Stimulated activated CD4-positive, alpha-beta T cell treated with anti-CD3 and anti-CD28 coated beads, Interleukin-1b, Interleukin-23, amount 100 ng/mL, for 1 hour (primary cell): ENCODE data around the gene FSIP1.

Experiments used
- DNase-seq, 2 donors: peaks; one replicate each; pipeline ENCODE4 v3.0.0-alpha.2; 2020; ENCODE audit warnings: low read depth in 2 of 2

Gene FSIP1

DNA sequence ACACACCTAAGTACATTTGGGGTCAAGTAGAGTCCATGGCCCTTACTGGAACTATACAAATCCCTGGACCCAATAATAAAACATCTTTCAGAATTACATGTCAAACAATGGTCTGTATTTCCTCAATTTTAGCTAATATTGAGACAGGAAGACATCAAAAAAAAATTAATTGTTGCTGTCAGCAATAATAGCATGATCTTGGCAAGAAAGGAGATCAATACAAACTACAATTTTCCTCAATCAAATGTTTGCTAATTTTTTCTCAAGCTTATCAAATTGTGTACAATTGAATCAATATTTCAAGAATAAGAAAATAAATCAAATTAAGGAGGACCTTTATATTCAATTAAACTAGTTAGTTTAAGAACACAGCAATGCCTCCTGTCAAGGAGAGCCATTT is 62.6 kb downstream of the FSIP1 start:
- DNase-seq = no peak

DNA sequence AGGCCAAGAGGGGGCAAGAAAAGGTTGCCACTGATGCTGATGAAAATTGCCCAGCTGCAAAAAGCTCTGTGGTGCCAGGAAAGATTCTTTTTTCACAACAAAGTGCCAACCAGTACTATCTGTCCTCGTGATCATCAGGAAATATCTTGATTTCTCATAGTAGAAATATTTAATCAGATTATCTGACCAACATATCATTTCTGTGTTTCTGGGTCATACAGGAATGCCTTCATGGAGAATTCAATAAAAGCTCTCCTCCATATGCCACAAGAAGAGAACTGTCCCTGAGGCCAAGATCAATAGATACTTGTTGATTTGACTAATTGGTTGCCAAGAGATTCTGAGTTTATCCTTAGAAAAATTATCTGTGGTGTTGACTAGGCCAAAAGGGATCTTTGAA is 63.5 kb downstream of the FSIP1 start:
- DNase-seq = no peak

DNA sequence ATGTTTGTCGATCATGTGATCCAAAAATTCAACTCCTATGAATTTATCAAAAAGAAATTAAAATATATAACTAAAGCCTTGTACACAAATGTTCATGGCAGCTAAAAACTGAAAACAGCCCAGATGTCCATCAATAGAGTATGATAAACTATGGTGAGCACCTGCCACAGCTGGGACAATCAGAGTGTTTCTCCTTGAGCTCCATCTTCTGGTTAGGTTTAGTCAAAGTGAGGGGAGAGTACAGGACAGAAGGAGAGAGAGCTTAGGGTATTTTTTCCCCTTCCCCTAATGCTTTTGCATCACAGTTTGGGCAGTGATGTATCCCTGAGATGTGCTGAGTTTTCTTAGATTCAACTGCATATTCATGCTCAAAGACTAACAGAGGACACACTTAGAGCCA is 65.5 kb downstream of the FSIP1 start:
- DNase-seq = no peak

- DNase-seq = no peak
Measured at GRCh38 chr15:39714251-39714650, 68.4 kb downstream of the FSIP1 start.

GRCh38 chr15:39713846-39714245 is 68.8 kb downstream of the FSIP1 start:
- DNase-seq = no peak

DNA sequence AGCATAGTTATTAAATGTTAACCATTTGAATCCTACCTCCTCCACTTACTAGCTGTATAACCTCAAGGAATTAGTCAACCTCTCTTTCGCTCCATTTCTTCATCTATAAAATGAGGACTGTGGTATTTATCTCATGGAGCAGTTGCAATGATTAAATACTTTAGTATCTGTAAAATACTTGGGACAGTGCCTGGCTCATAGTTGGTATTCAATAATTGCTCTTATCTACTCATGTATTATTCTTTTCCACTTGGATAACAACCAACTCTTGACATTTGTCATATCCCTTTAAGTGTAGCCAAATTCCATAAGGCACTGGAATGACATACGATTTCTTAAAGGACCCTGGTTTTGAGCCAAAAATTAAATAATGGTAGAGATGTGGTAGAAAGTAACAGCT is 72.0 kb downstream of the FSIP1 start:
- no peak for DNase-seq

- DNase-seq = no peak
Measured at GRCh38 chr15:39709941-39710340, 72.7 kb downstream of the FSIP1 start.

DNA sequence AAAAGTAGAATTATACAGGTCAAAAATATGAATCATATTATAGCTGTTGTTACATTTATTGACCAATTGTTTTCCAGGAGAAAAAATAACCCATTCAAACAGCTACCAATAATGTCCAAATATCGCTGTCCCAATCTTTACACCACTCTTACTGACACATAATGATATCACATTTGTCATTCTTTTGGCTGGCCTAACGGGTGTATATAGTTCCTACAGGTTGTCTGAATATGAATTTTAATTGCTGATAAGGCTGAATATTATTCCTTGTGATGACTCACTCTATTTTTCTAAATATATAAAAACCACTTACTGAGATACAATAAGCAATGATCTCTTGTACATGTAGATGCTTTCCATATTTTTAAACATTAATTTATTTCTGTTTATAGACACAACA is 76.4 kb downstream of the FSIP1 start:
- DNase-seq = no peak

DNA sequence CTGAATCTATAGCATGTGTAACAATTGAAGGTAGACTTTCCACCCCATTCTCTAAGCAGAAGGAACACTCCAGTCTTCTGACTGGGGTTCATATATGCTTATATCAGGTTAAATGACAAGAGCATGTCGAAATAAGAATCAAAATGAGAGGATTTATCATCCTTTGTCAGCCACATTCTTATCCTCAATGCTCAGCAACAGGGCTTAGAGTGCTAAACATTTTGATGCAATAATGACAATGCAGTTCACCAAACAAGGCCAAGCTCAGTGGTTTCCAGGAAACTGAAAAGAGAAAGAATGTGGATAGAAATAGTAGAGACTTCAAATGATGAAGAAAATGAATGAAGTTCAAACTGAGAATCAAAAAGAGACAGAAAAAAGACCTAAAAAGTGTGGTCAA is 78.0 kb downstream of the FSIP1 start:
- DNase-seq = no peak

GRCh38 chr15:39704235-39704634 is 78.4 kb downstream of the FSIP1 start:
- no peak for DNase-seq

- no peak for DNase-seq
Measured at GRCh38 chr15:39701988-39702387, 80.7 kb downstream of the FSIP1 start.

DNA sequence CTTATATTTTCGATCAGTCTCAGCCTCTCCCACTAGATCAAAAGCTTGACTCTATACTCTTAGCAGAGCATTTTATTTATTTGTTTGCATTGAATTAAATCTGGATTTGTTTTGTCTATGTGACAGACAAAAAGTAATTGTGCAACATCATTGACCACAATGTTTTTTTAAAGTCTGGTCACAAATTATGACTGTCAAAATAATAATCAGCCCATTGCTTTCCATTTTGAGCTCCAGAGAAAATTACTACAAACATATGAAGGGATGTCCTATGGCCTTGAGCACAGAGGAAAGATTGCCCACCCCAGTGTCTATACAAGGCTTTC is 82.3 kb downstream of the FSIP1 start:
- DNase-seq = no peak

DNA sequence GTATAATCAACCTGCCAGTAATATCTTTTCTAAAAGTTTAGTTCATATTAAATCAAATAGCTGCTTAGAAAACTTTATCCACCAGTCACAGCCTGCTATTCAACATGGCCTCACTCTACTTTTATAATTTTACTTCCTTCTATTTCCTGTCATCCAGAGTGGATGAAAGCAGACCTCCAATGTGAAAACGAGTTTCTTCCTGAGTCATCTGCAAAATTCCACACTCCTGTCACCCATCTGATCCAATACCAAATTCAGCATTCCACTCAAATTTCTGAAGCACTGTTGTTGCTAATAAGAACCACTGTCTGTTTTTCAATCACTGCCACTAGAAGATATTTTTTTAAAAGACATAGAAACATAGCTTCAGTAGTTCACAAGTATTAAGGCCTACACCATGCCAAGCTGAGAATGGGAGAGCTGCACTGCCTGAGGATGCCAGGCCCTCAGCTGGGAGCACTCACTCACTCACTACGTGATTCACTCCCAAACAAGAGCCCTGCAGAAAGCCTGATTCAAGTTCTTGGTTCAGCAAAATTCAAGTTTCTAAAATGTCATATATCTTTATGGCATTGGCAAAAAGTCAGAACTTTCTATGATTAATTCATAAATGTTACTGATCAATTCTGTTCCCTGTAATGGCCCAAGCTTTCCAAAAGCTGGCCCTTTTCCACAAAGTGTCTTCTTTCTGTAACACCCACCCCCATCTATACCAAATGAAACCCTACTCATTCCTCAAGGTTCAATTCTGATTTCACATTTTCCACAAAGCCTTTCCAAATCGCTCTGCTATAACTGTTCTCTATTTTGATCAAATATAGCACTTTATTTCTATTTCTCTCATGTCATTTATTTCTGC is 82.9 kb downstream of the FSIP1 start:
- no peak for DNase-seq

DNA sequence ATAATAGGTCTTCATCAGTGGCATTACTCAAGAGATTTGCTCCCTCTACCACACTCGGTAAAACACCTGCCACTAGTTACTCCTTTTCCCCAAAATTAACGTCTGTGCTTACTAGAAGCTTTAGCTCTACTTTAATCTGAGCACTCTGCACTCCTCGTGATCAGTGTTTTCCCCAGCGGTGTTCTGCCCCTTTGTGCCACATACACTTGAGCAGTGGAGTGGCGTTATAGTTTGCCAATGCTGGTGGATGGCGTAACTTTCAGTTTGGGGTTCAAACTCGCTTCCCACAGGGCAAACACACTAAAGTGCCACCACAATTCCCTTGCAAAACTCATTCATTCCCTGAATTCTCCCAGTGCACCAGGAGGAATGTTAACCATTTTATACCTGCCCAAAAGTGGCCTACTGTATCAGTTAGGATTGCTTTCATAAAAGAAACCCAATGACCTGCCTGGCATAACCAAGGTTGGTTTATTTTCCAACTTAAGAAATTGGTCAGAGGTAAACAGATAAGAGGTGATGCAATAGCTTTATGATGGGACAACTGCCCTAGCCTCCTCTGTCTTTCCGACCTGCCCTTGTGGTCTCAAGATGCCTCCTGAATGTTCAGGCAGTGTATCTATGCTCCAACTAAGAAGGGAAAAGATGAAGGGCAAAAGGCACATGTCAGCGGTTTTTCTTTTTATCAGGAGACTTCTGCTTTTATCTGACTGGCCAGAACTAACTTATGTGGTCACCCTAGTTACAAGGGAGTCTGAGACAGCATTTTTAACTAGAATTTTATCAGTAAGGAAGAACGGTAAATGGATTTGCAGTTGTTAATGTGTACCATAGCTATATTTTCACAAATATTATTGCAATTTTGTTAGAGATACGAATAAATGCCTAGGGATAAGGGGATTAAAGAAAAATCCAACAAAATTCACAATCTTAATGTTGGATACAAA is 83.9 kb downstream of the FSIP1 start:
- no peak for DNase-seq

GRCh38 chr15:39697509-39697908 is 85.1 kb downstream of the FSIP1 start:
- DNase-seq = no peak

- DNase-seq = no peak
Measured at GRCh38 chr15:39695793-39696192, 86.8 kb downstream of the FSIP1 start.

GRCh38 chr15:39692356-39693327 is 90.0 kb downstream of the FSIP1 start:
- no peak for DNase-seq

- DNase-seq = no peak
Measured at GRCh38 chr15:39690881-39691634, 91.6 kb downstream of the FSIP1 start.

- no peak for DNase-seq
Measured at GRCh38 chr15:39687965-39688364, 94.7 kb downstream of the FSIP1 start.

DNA sequence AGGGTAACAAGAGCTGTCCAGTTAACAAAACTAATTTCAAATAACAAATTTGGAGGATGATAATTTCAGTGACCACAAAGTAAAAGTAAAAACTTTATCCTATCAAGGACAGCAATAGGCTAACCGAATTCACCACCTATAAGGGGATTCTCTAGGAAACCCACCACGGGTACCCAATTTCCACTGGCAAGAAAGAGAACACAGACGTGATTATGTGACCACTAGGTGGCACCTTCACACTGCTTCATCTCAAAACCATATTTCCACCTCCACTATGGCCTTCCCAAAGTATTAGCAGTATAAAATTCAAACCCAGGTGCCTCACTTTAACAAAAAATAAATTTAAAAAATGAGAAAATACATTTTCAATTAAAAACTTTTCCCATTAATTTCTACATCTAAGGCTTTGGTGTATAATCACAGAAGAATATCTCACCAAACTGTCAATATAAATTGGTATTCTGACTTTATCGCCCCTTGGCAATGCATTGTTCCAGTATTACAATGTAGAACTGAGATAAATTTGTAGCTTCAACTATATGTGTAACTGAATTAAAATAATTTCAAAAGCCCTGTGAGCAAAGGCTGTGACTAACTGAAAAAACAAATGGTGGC is 96.5 kb downstream of the FSIP1 start:
- no peak for DNase-seq

DNA sequence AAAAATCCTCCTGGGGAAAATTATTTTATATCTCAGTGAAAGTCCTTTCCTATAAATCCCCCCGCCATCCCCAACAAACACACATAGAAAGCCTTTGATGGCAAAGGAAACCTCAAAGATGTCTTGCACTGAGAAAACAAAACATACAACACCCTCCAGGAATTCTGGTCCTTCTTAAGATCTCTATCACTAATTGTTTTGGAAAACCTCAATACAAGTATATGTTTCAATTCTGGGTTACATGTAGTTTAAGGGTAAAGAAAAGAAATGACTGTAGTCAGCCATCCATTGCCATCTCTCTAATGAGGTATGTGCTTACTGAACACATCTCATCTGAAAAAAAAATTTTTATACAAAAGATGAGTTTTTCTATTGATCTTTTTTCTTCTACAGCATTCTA is 97.3 kb downstream of the FSIP1 start:
- DNase-seq = no peak
